Measurements from ENCODE around the gene TMEM88. TPM values are rescaled to one million over a fixed set of nuclear protein-coding genes. Genes with fewer than 3 reads are reported as not detected.

Gene TMEM88
- total and polyA plus RNA-seq, 2 donors (not counting 1 experiment from before 2014, with no cell fraction given) = 5.1 to 9.5 TPM

DNA sequence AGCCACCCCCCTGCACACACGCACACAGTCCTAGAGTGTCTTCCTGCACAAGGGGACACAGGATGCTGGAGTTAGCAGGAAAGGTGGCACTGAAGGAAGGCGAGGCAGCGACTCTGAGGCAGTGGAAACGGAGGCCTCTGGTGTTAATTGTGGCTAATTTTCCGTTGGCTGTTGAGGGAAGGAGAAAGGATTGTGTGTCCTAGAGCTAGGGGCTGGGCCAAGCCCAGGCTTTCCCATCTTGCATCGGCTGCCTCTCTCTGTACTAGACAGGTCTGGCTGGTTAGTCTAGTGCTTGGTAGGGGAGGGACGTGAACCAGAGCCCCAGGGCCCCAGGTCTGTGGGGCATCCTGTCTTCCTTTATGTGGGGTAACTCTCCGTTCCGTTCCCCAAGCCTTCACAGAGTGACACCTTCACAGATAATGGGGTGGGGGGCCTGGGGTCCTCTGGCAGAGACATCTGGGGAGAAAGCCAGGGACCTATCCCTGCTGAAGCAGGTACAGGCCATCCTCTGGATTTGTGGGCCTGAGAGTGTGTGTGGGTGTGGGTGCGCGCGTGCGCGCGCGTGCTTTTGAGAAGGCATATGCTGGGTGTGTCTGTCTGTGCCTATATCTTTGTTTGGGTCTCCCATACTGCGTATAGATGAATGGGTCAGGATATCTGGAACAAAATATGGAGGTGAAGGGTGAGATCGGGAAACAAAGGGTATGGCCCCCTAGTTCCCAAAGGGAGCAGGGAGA lies 33.5 kb downstream of the TMEM88 start, which contains the start of gene CHD3:
TSS of gene CHD3 (plus strand) at position 606 of the 737 bp plus-strand sequence. CDS start 212 bp downstream, outside the sequence.
- DNase-seq = peak; percentile 47
- peak within 1 kb of the TSS; percentile 53 for H3K27ac Mint-ChIP-seq

More for the DNA sequence above, 33.5 kb downstream of the TMEM88 start, which contains the start of gene CHD3:
- Mint-ChIP-seq H3K9me3 (ENCODE audit: insufficient read depth) (no peaks in the 10 kb centered on the region), H3K4me1 (peaks cover 3% of the 10 kb centered on the region), H3K4me3 (no peak within 1 kb of the TSS), H3K27me3 (no peaks in the 10 kb centered on the region)
- POLR2A ChIA-PET = no interaction called here
- Histone ChIP-seq H3K4me2 (replicated peaks; ENCODE audit: low read depth, low read length, poor library complexity, severe bottlenecking) (peak within 1 kb of the TSS; percentile 86), H3K27ac (ENCODE audit: low read length in 2 of 2) (peak within 1 kb of the TSS; percentile 46 to 65), H3K4me3 (ENCODE audit: control extremely low read depth in 1 of 5, extremely low read depth in 1 of 5, insufficient read depth in 1 of 5, low read depth in 2 of 5, low read length in 4 of 5) (peak within 1 kb of the TSS; percentile 65 to 81 (median 76)), H3K79me2 (ENCODE audit: control insufficient read depth, insufficient read depth, low read length) (peaks cover 14% of the 10 kb centered on the region), H3K9ac (ENCODE audit: low read length) (peak within 1 kb of the TSS; percentile 68), H3K27me3 (replicated peaks in 1 of 4; ENCODE audit: control extremely low read depth in 1 of 4, control insufficient read depth in 3 of 4, insufficient read depth in 4 of 4, low read length in 3 of 4) (no peaks in the 10 kb centered on the region), H3K9me3 (ENCODE audit: control extremely low read depth in 1 of 3, control insufficient read depth in 2 of 3, insufficient read depth in 1 of 3, low read length in 2 of 3) (no peaks in the 10 kb centered on the region), H3K4me1 (ENCODE audit: control insufficient read depth in 2 of 2, insufficient read depth in 2 of 2, low read length in 2 of 2) (peaks cover 19 to 36% of the 10 kb centered on the region in 2 donors), H2AFZ (ENCODE audit: insufficient read depth, low read depth, low read length, poor library complexity, severe bottlenecking) (peak within 1 kb of the TSS; percentile 93), H4K20me1 (ENCODE audit: control insufficient read depth, insufficient read depth, low read length, poor library complexity, severe bottlenecking) (no peaks in the 10 kb centered on the region), H3K36me3 (replicated peaks in 1 of 2; ENCODE audit: control extremely low read depth in 1 of 2, control insufficient read depth in 1 of 2, extremely low read depth in 1 of 2, insufficient read depth in 2 of 2, low read length in 1 of 2) (peaks cover 0 to 10% of the 10 kb centered on the region in 2 experiments)
- TF ChIP-seq EZH2 (IDR thresholded peaks at IDR 0.05; ENCODE audit: borderline replicate concordance, insufficient read depth, low read depth, low read length, poor library complexity, severe bottlenecking) = no peak
- TF ChIP-seq, protein P1, sequence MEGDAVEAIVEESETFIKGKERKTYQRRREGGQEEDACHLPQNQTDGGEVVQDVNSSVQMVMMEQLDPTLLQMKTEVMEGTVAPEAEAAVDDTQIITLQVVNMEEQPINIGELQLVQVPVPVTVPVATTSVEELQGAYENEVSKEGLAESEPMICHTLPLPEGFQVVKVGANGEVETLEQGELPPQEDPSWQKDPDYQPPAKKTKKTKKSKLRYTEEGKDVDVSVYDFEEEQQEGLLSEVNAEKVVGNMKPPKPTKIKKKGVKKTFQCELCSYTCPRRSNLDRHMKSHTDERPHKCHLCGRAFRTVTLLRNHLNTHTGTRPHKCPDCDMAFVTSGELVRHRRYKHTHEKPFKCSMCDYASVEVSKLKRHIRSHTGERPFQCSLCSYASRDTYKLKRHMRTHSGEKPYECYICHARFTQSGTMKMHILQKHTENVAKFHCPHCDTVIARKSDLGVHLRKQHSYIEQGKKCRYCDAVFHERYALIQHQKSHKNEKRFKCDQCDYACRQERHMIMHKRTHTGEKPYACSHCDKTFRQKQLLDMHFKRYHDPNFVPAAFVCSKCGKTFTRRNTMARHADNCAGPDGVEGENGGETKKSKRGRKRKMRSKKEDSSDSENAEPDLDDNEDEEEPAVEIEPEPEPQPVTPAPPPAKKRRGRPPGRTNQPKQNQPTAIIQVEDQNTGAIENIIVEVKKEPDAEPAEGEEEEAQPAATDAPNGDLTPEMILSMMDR (IDR thresholded peaks at IDR 0.05) = no peak
- no peak for ATAC-seq (ENCODE audit: low read depth)
- CTCF ChIA-PET = no interaction called here
- 67% methylated on average over 14 of the region's 18 CpGs for WGBS (ENCODE audit: insufficient coverage)
- intact Hi-C loops (cut with micrococcal nuclease) = loop anchor here (1.0 to 10.0 kb wide), 2 partner anchors 31 to 144 kb away; partner anchors contain the start of gene NAA38
